Stimulated activated naive CD4-positive, alpha-beta T cell treated with Interleukin-2 at 50 U/mL for 16 hours (primary cell): Measurements from ENCODE around the gene ZNF296.

Experiments used
- DNase-seq: peaks from one replicate; lab custom pipeline; 2025; lab: John Stamatoyannopoulos, UW

ZNF296 gene

GRCh38 chr19:45058622-45059159 is 17.6 kb downstream of the ZNF296 start:
- no peak for DNase-seq

- no peak for DNase-seq
Observed at GRCh38 chr19:45057444-45057843, 18.8 kb downstream of the ZNF296 start.

- DNase-seq = no peak
Observed at GRCh38 chr19:45056831-45057230, 19.4 kb downstream of the ZNF296 start.

- no peak for DNase-seq
Observed at GRCh38 chr19:45051929-45052579, 24.2 kb downstream of the ZNF296 start.

- DNase-seq = no peak
Observed at GRCh38 chr19:45050036-45050435, 26.2 kb downstream of the ZNF296 start.

GRCh38 chr19:45049073-45049736 is 27.1 kb downstream of the ZNF296 start:
- DNase-seq = no peak

- DNase-seq = no peak
Observed at GRCh38 chr19:45047188-45047797, 29.0 kb downstream of the ZNF296 start.

GRCh38 chr19:45046355-45046754 is 29.9 kb downstream of the ZNF296 start:
- DNase-seq = no peak

- DNase-seq = no peak
Observed at GRCh38 chr19:45045671-45046353, 30.5 kb downstream of the ZNF296 start.

- no peak for DNase-seq
Observed at GRCh38 chr19:45041125-45041524, 35.2 kb downstream of the ZNF296 start.

- no peak for DNase-seq
Observed at GRCh38 chr19:45040059-45040771, 36.1 kb downstream of the ZNF296 start.

- DNase-seq = peak; percentile 86
Observed at GRCh38 chr19:45038931-45039893, 37.1 kb downstream of the ZNF296 start, which contains the start of gene CLASRP. CLASRP (plus strand) TSS chr19:45039045; CDS start chr19:45040213, 1,168 bp downstream.

- DNase-seq = no peak
Observed at GRCh38 chr19:45037393-45038169, 38.7 kb downstream of the ZNF296 start.

- DNase-seq = no peak
Observed at GRCh38 chr19:45035755-45036154, 40.5 kb downstream of the ZNF296 start.

- no peak for DNase-seq
Observed at GRCh38 chr19:45032421-45032820, 43.9 kb downstream of the ZNF296 start.

- no peak for DNase-seq
Observed at GRCh38 chr19:45030825-45031224, 45.5 kb downstream of the ZNF296 start.

GRCh38 chr19:45027371-45027770 is 48.9 kb downstream of the ZNF296 start:
- no peak for DNase-seq

- no peak for DNase-seq
Observed at GRCh38 chr19:45025264-45025663, 51.0 kb downstream of the ZNF296 start.

- no peak for DNase-seq
Observed at GRCh38 chr19:45023048-45023447, 53.2 kb downstream of the ZNF296 start.

GRCh38 chr19:45021971-45022370 is 54.3 kb downstream of the ZNF296 start:
- DNase-seq = no peak
